ENCODE results near the gene MROH7. TPM values are rescaled to one million over a fixed set of nuclear protein-coding genes. Genes with fewer than 3 reads are reported as not detected.
"Not testable (repeated sequence)": the region's sequence is repeated elsewhere in the genome, so short reads cannot be mapped to it uniquely, and the experiment has no call there.

MROH7 gene
- total RNA-seq, 4 donors from 2014 or later: 0.13 to 4.4 (median 0.60) TPM

- intact Hi-C loops (cut with DNase I): no loop called here
- Histone ChIP-seq H3K4me3 (no peak overlapping the region), H3K4me1 (peaks cover 0 to 5% (median 0%) of the 10 kb centered on the region in 3 donors), H3K27me3 (peaks cover 0 to 6% (median 0%) of the 10 kb centered on the region in 4 donors), H3K36me3 (no peaks in the 10 kb centered on the region), H3K27ac (no peak overlapping the region), H3K9me3 (no peaks in the 10 kb centered on the region)
- DNase-seq: no peak
- TF ChIP-seq, protein P1, sequence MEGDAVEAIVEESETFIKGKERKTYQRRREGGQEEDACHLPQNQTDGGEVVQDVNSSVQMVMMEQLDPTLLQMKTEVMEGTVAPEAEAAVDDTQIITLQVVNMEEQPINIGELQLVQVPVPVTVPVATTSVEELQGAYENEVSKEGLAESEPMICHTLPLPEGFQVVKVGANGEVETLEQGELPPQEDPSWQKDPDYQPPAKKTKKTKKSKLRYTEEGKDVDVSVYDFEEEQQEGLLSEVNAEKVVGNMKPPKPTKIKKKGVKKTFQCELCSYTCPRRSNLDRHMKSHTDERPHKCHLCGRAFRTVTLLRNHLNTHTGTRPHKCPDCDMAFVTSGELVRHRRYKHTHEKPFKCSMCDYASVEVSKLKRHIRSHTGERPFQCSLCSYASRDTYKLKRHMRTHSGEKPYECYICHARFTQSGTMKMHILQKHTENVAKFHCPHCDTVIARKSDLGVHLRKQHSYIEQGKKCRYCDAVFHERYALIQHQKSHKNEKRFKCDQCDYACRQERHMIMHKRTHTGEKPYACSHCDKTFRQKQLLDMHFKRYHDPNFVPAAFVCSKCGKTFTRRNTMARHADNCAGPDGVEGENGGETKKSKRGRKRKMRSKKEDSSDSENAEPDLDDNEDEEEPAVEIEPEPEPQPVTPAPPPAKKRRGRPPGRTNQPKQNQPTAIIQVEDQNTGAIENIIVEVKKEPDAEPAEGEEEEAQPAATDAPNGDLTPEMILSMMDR (IDR thresholded peaks at IDR 0.05): no peak
- TF ChIP-seq POLR2A (IDR thresholded peaks at IDR 0.05): no peak
- WGBS, 2 donors: 65 to 69% methylated on average over 6 to 8 of the region's 8 CpGs
These were observed 16.8 kb upstream of the MROH7 start for GRCh38 chr1:54624466-54625464.

DNA sequence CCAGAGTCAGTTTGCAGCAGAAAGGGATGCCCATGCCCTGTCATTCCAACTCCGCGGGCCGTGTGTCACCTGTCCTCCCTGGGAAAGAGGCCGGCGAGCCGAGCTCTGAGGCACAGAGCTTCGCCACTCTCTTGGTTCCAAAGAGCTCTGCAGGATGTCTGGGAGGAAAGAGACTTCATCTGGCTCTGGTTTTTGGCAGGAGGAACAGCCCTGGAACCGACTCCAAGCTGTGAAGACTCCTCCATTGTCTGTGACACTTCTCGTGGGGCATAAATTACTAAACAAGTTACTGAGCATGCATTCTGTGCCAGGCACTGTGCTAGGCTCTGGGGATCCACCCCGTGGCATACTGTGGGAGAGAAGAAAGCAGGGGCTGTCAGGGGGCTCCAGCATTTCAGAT lies 14.4 kb upstream of the MROH7 start:
- no peaks in the 10 kb centered on the region for H3K36me3 ChIP-seq
- intact Hi-C loops (cut with DNase I): no loop called here
- H3K27ac ChIP-seq: no peak overlapping the region
- H3K27me3 ChIP-seq: peaks cover 0 to 6% (median 0%) of the 10 kb centered on the region in 4 donors
- no peak for DNase-seq
- WGBS, 2 donors: 80% methylated on average over 1 of the region's 10 CpGs; no CpG with 5 or more reads in 1 of the 2 donors
- no peak for TF ChIP-seq POLR2A (IDR thresholded peaks at IDR 0.05)
- TF ChIP-seq, protein P1 (IDR thresholded peaks at IDR 0.05): no peak
- no peak overlapping the region for H3K4me3 ChIP-seq
- H3K9me3 ChIP-seq: no peaks in the 10 kb centered on the region
- peaks cover 0 to 6% (median 5%) of the 10 kb centered on the region in 3 donors for H3K4me1 ChIP-seq

DNA sequence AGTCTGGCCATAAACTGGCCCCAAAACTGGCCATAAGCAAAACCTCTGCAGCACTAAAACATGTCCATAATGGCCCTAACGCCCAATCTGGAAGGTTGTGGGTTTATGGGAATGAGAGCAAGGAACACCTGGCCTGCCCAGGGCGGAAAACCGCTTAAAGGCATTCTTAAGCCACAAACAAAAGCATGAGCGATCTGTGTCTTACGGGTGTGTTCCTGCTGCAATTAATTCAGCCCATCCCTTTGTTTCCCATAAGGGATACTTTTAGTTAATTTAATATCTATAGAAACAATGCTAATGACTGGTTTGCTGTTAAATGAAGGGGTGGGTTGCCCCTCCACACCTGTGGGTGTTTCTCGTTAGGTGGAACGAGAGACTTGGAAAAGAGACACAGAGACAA lies 5.8 kb upstream of the MROH7 start:
- H3K9me3 ChIP-seq; H3K36me3 ChIP-seq; H3K27ac ChIP-seq; intact Hi-C loops (cut with DNase I); H3K4me1 ChIP-seq; H3K4me3 ChIP-seq; H3K27me3 ChIP-seq; DNase-seq: not testable (repeated sequence)
- WGBS, 2 donors: 70 to 78% methylated on average over 7 of the region's 7 CpGs

DNA sequence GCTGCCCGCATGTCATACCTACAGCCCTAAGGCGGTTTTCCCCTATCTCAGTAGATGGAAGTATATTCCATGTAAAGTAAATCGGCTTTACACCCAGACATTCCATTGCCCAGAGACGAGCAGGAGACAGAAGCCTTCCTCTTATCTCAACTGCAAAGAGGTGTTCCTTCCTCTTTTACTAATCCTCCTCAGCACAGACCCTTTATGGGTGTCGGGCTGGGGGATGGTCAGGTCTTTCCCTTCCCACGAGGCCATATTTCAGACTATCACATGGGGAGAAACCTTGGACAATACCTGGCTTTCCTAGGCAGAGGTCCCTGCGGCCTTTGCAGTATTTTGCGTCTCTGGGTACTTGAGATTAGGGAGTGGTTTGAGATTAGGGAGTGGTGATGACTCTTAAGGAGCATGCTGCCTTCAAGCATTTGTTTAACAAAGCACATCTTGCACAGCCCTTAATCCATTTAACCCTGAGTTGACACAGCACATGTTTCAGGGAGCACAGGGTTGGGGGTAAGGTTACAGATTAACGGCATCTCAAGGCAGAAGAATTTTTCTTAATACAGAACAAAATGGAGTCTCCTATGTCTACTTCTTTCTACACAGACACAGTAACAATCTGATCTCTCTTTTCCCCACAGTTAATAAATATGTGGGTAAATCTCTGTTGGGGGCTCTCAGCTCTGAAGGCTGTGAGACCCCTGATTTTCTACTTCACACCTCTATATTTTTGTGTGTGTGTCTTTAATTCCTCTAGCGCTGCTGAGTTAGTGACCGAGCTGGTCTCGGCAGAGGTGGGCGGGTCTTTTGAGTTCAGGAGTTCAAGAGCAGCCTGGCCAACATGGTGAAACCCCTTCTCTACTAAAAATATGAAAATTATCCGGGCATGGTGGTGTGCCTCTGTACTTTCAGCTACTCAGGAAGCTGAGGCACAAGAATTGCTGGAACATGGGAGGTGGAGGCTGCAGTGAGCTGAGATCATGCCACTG lies 4.8 kb upstream of the MROH7 start:
- H3K27ac ChIP-seq; intact Hi-C loops (cut with DNase I); H3K27me3 ChIP-seq; H3K4me3 ChIP-seq; H3K9me3 ChIP-seq; H3K36me3 ChIP-seq; DNase-seq; H3K4me1 ChIP-seq: not testable (repeated sequence)
- WGBS, 2 donors: 71 to 80% methylated on average over 11 to 12 of the region's 14 CpGs

- intact Hi-C loops (cut with DNase I): no loop called here
- Histone ChIP-seq H3K27ac (no peak overlapping the region), H3K9me3 (peaks cover 0 to 24% (median 8%) of the 10 kb centered on the region in 3 donors), H3K4me1 (no peaks in the 10 kb centered on the region), H3K27me3 (no peaks in the 10 kb centered on the region), H3K36me3 (peaks cover 0 to 5% (median 0%) of the 10 kb centered on the region in 3 donors), H3K4me3 (no peak overlapping the region)
- TF ChIP-seq POLR2A (IDR thresholded peaks at IDR 0.05): no peak
- TF ChIP-seq, protein P1 (IDR thresholded peaks at IDR 0.05): no peak
- 63 to 64% methylated on average over 4 of the region's 4 CpGs for WGBS, 2 donors
- DNase-seq: no peak
These were observed 1.2 kb upstream of the MROH7 start for GRCh38 chr1:54640361-54640760.
